NT2/D1 (cell line): ENCODE measurements around the gene CD58.

ENCODE experiments used
- DNase-seq: peaks from one replicate; pipeline ENCODE4 v3.0.0-alpha.2; 2011; ENCODE audit warnings: low read depth, low spot score
- H3K27me3 ChIP-seq: 2 replicates; pipeline ENCODE4 v1.6.0; 2011; ENCODE audit warnings: mild to moderate bottlenecking; ENCODE audit not compliant: insufficient read length, insufficient read depth
- H3K36me3 ChIP-seq: 2 replicates; pipeline ENCODE4 v1.6.1; 2011; ENCODE audit warnings: mild to moderate bottlenecking, low read length, mixed read lengths; ENCODE audit not compliant: insufficient read depth, insufficient read length
- H3K4me1 ChIP-seq: 2 replicates; pipeline ENCODE4 v1.5.1; 2011; ENCODE audit not compliant: insufficient read depth, insufficient read length
- H3K4me3 ChIP-seq: 2 replicates; pipeline ENCODE4 v1.5.1; 2011; ENCODE audit warnings: low read depth; ENCODE audit not compliant: insufficient read length
- H3K9ac ChIP-seq: 2 replicates; pipeline ENCODE4 v1.6.0; 2011; ENCODE audit warnings: low read depth; ENCODE audit not compliant: insufficient read length
- H3K9me3 ChIP-seq: 2 replicates; pipeline ENCODE4 v1.5.1; 2011; ENCODE audit warnings: mild to moderate bottlenecking, low read length; ENCODE audit not compliant: insufficient read depth
- SUZ12 ChIP-seq: IDR thresholded peaks from 2 replicates; pipeline ENCODE4 v1.6.1; 2011; ENCODE audit not compliant: insufficient read length, insufficient read depth; ENCODE audit errors: extremely low read depth
- YY1 ChIP-seq: IDR thresholded peaks from 2 replicates; pipeline ENCODE4 v1.6.1; 2011; ENCODE audit not compliant: insufficient read length, insufficient read depth
- ZNF274 ChIP-seq: IDR thresholded peaks from 2 replicates; pipeline ENCODE4 v1.6.1; 2011; ENCODE audit warnings: mild to moderate bottlenecking, low read depth, low read length

CD58 gene

GRCh38 chr1:116518400-116518799, 52.4 kb downstream of the CD58 start:
- TF ChIP-seq ZNF274 (no peak), YY1 (no peak), SUZ12 (no peak)
- no peak for DNase-seq
- Histone ChIP-seq H3K27me3 (no peaks in the 10 kb centered on the region), H3K4me3 (no peak overlapping the region), H3K36me3 (peaks cover 6% of the 10 kb centered on the region), H3K4me1 (no peaks in the 10 kb centered on the region), H3K9ac (no peak overlapping the region), H3K9me3 (no peaks in the 10 kb centered on the region)

GRCh38 chr1:116516631-116517030, 54.2 kb downstream of the CD58 start:
- no peaks in the 10 kb centered on the region for H3K4me1 ChIP-seq

DNA sequence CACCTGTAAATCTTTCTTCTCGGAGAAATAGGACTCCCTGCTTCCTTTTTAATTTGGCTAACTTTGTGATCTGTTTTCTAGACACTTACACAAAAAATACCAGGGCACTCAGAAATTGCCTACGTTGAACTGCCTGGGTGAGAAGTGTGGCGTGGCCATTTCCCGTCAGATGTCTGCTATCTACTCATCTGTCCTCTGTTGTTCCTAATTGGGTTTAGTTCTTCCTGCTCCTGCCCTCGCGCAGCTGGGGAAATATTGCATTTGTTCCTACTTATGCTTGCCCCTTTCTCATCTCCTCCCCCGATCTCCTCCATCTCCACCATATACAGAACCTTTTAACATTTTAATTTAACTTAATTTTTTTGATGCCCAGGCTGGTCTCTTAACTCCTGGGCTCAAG, 55.1 kb downstream of the CD58 start:
- no peak overlapping the region for H3K4me3 ChIP-seq
- peaks cover 6% of the 10 kb centered on the region for H3K36me3 ChIP-seq
- H3K27me3 ChIP-seq = no peaks in the 10 kb centered on the region
- H3K9me3 ChIP-seq = peaks cover 14% of the 10 kb centered on the region
- H3K4me1 ChIP-seq = no peaks in the 10 kb centered on the region
- DNase-seq = no peak
- H3K9ac ChIP-seq = no peak overlapping the region
- TF ChIP-seq ZNF274 (no peak), YY1 (no peak), SUZ12 (no peak)

More at GRCh38 chr1:116516631-116517030, 54.2 kb downstream of the CD58 start:
- H3K9me3 ChIP-seq = peaks cover 5% of the 10 kb centered on the region; the same call in 1 of the 2 replicates
- no peak for TF ChIP-seq ZNF274
- no peak for TF ChIP-seq SUZ12
- TF ChIP-seq YY1 = no peak
- DNase-seq = no peak
- H3K4me3 ChIP-seq = no peak overlapping the region
- no peak overlapping the region for H3K9ac ChIP-seq
- peaks cover 6% of the 10 kb centered on the region for H3K36me3 ChIP-seq
- no peaks in the 10 kb centered on the region for H3K27me3 ChIP-seq

- no peak for TF ChIP-seq SUZ12
- TF ChIP-seq ZNF274 = no peak
- TF ChIP-seq YY1 = no peak
- DNase-seq = no peak
- H3K4me1 ChIP-seq = no peaks in the 10 kb centered on the region
- H3K27me3 ChIP-seq = no peaks in the 10 kb centered on the region
- peaks cover 6% of the 10 kb centered on the region for H3K36me3 ChIP-seq
- no peak overlapping the region for H3K4me3 ChIP-seq
- peaks cover 19% of the 10 kb centered on the region for H3K9me3 ChIP-seq
- H3K9ac ChIP-seq = no peak overlapping the region
Measured at GRCh38 chr1:116514708-116515525, 55.9 kb downstream of the CD58 start.

GRCh38 chr1:116513956-116514355, 56.9 kb downstream of the CD58 start:
- Histone ChIP-seq H3K4me1 (no peaks in the 10 kb centered on the region), H3K4me3 (no peak overlapping the region), H3K9me3 (peaks cover 19% of the 10 kb centered on the region), H3K36me3 (peaks cover 2% of the 10 kb centered on the region), H3K27me3 (no peaks in the 10 kb centered on the region), H3K9ac (no peak overlapping the region)
- TF ChIP-seq ZNF274 = no peak
- no peak for TF ChIP-seq YY1
- no peak for TF ChIP-seq SUZ12
- no peak for DNase-seq

DNA sequence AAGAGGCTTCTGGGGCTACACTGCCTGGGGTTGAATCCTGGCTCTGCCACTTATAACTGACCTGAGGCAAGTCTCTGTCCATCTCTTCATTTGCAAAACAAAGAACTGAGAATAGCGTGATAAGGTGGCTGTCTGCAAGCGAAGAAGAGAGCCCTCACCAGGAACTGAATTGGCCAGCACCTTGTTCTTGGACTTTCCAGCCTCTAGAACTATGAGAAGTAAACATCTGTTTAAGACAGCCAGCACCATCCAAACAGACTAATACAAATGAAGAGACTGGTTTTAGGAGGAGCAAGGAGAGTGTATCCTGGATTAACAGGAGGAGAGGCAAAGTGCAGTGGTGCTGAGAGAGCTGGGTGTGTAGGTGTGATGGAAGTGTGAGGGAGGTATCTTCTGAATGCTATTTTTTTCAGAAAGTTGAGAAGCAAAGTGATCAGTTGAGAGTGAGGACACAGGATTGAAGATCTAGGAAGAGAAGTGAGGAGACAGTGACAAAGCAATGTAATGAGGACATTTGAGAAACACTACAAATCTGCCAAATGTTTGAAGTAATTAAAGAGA, 59.3 kb downstream of the CD58 start:
- no peak overlapping the region for H3K4me3 ChIP-seq
- H3K9ac ChIP-seq = no peak overlapping the region
- H3K4me1 ChIP-seq = no peaks in the 10 kb centered on the region
- H3K9me3 ChIP-seq = peaks cover 19% of the 10 kb centered on the region
- no peak for DNase-seq
- TF ChIP-seq YY1 (no peak), ZNF274 (no peak), SUZ12 (no peak)
- no peaks in the 10 kb centered on the region for H3K27me3 ChIP-seq
- H3K36me3 ChIP-seq = no peaks in the 10 kb centered on the region

GRCh38 chr1:116510361-116510760, 60.5 kb downstream of the CD58 start:
- DNase-seq = no peak
- H3K4me1 ChIP-seq = no peaks in the 10 kb centered on the region
- H3K9me3 ChIP-seq = peaks cover 19% of the 10 kb centered on the region
- no peaks in the 10 kb centered on the region for H3K36me3 ChIP-seq
- H3K4me3 ChIP-seq = no peak overlapping the region
- no peak overlapping the region for H3K9ac ChIP-seq
- TF ChIP-seq SUZ12 (no peak), ZNF274 (no peak), YY1 (no peak)
- H3K27me3 ChIP-seq = no peaks in the 10 kb centered on the region
